H1 (cell line): Measurements from ENCODE around the gene BTD.

Experiments
- CREB1 ChIP-seq: IDR thresholded peaks from 2 replicates; pipeline ENCODE4 v1.6.1; 2012; ENCODE audit warnings: inconsistent platforms
- EP300 ChIP-seq, 2 experiments: IDR thresholded peaks; 1 replicate in 1 of 2; 2 replicates in 1 of 2; pipeline ENCODE4 v1.6.1; 2011 to 2012; ENCODE audit warnings: low read depth in 2 of 2, low read length in 2 of 2, mild to moderate bottlenecking in 2 of 2, borderline replicate concordance in 1 of 2, inconsistent platforms in 1 of 2, moderate library complexity in 1 of 2
- HDAC6 ChIP-seq: IDR thresholded peaks from one replicate; pipeline ENCODE4 v1.7.1; 2012; ENCODE audit warnings: low read depth, mild to moderate bottlenecking, inconsistent platforms, low read length, moderate library complexity
- JUND ChIP-seq: IDR thresholded peaks from 2 replicates; pipeline ENCODE4 v1.6.1; 2011; ENCODE audit warnings: mild to moderate bottlenecking, improper control_type of control experiment, low read length
- RAD21 ChIP-seq, 2 experiments: IDR thresholded peaks in 1 of 2; conservative IDR thresholded peaks in 1 of 2; 2 replicates each; pipeline ENCODE4 v1.6.1; 2011; ENCODE audit warnings: low read depth in 2 of 2, low read length in 2 of 2, improper control_type of control experiment in 1 of 2, inconsistent platforms in 1 of 2, mild to moderate bottlenecking in 1 of 2, moderate library complexity in 1 of 2
- SP2 ChIP-seq: IDR thresholded peaks from 2 replicates; pipeline ENCODE4 v1.6.1; 2012; ENCODE audit warnings: mild to moderate bottlenecking, low read length, inconsistent platforms
- TCF12 ChIP-seq: IDR thresholded peaks from 2 replicates; pipeline ENCODE4 v1.6.1; 2011; ENCODE audit warnings: low read depth, mild to moderate bottlenecking, low read length
- ZNF274 ChIP-seq: IDR thresholded peaks from 2 replicates; pipeline ENCODE4 v1.7.0; 2012; ENCODE audit warnings: low read length, borderline replicate concordance; ENCODE audit errors: extremely low read depth
- TF ChIP-seq, protein P1 (sequence below): IDR thresholded peaks from 2 replicates; pipeline ENCODE4 v1.6.1; 2012; ENCODE audit warnings: inconsistent platforms
- TF ChIP-seq, protein P2 (sequence below), 3 experiments: IDR thresholded peaks; 1 replicate in 2 of 3; 2 replicates in 1 of 3; pipeline versions ENCODE4 v1.5.1 to v1.6.1; 2011; ENCODE audit warnings: low read length in 3 of 3, mild to moderate bottlenecking in 3 of 3, inconsistent platforms in 2 of 3, low read depth in 1 of 3, moderate library complexity in 1 of 3; ENCODE audit not compliant: insufficient read depth in 1 of 3; ENCODE audit errors: control extremely low read depth in 1 of 3

DNA sequence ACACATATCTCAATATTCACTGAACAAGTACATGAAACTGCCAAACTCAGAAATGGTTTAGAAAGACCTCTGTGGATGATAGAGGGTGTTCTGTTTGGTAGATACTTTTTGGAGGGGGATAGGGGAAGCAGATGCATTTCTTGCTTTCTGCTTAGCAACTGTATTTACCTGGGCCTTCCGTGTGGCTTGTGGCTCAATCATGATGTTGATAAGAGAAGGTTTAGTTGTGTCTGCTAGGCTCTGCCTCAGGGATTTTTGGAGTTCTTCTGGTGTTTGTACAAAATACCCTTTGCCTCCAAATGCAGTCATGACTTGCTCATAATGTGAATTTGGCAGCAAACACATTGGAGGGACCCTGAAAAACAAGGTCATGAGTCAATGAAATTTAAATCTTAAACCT lies 38.4 kb upstream of the BTD start:
- no peak for TF ChIP-seq CREB1
- TF ChIP-seq EP300 (IDR thresholded peaks at IDR 0.05; ENCODE audit: borderline replicate concordance in 1 of 2, low read depth in 2 of 2, low read length in 2 of 2): no peak
- TF ChIP-seq HDAC6: no peak
- TF ChIP-seq SP2: no peak
- TF ChIP-seq ZNF274: no peak
- TF ChIP-seq, protein P1, sequence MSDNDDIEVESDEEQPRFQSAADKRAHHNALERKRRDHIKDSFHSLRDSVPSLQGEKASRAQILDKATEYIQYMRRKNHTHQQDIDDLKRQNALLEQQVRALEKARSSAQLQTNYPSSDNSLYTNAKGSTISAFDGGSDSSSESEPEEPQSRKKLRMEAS: no peak
- no peak for TF ChIP-seq JUND
- TF ChIP-seq, protein P2, sequence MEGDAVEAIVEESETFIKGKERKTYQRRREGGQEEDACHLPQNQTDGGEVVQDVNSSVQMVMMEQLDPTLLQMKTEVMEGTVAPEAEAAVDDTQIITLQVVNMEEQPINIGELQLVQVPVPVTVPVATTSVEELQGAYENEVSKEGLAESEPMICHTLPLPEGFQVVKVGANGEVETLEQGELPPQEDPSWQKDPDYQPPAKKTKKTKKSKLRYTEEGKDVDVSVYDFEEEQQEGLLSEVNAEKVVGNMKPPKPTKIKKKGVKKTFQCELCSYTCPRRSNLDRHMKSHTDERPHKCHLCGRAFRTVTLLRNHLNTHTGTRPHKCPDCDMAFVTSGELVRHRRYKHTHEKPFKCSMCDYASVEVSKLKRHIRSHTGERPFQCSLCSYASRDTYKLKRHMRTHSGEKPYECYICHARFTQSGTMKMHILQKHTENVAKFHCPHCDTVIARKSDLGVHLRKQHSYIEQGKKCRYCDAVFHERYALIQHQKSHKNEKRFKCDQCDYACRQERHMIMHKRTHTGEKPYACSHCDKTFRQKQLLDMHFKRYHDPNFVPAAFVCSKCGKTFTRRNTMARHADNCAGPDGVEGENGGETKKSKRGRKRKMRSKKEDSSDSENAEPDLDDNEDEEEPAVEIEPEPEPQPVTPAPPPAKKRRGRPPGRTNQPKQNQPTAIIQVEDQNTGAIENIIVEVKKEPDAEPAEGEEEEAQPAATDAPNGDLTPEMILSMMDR (IDR thresholded peaks at IDR 0.05; ENCODE audit: control extremely low read depth in 1 of 3, insufficient read depth in 1 of 3, low read depth in 1 of 3, low read length in 3 of 3): no peak
- TF ChIP-seq RAD21 (IDR thresholded peaks at IDR 0.05 in 1 of 2, conservative IDR thresholded peaks at IDR 0.05 in 1 of 2; ENCODE audit: low read depth in 2 of 2, low read length in 2 of 2): no peak
- no peak for TF ChIP-seq TCF12
